Activated naive CD4-positive, alpha-beta T cell treated with anti-CD3 and anti-CD28 coated beads, Interleukin-2, amount 50 U/mL, for 72 hours (primary cell): ENCODE results near the gene MED13L. TPM values are rescaled to one million over a fixed set of nuclear protein-coding genes. Genes with fewer than 3 reads are reported as not detected.
"Not testable (repeated sequence)": the region's sequence is repeated elsewhere in the genome, so short reads cannot be mapped to it uniquely, and the experiment has no call there.

Experiments
- ATAC-seq, 2 donors: fragments of 150-1000 bp; cut with Tn5 transposase; 2 replicates each; pipeline ENCODE4 v1.10.0; 2021; ENCODE audit warnings: mild to moderate bottlenecking in 2 of 2, moderate library complexity in 2 of 2
- DNase-seq, 2 donors: peaks; one replicate each; pipeline ENCODE4 v3.0.0; 2021 to 2022; ENCODE audit warnings: low spot score in 2 of 2
- H3K27ac Mint-ChIP-seq, 2 donors: one replicate each; pipeline ENCODE4 v1.8.0; 2022; ENCODE audit warnings: mild to moderate bottlenecking in 2 of 2, mixed read lengths in 2 of 2
- H3K36me3 Mint-ChIP-seq, 2 donors: one replicate each; pipeline ENCODE4 v1.8.0; 2022; ENCODE audit warnings: mixed read lengths in 2 of 2
- H3K9me3 Mint-ChIP-seq, 2 donors: one replicate each; pipeline ENCODE4 v1.8.0; 2022; ENCODE audit warnings: mixed read lengths in 2 of 2
- total RNA-seq, 2 donors: library from RNA; stranded (reverse); gene quantifications; one replicate each; pipeline ENCODE4 v1.2.3, GENCODE V29; 2022

The MED13L gene
- total RNA-seq, 2 donors from 2014 or later, result 54.2 to 64.0 TPM

GRCh38 chr12:116246490-116247179 lies 30.9 kb downstream of the MED13L start:
- H3K27ac Mint-ChIP-seq, result no peak overlapping the region
- peaks cover 0 to 20% of the 10 kb centered on the region in 2 donors for H3K36me3 Mint-ChIP-seq
- peaks cover 0 to 14% of the 10 kb centered on the region in 2 donors for H3K9me3 Mint-ChIP-seq
- ATAC-seq (no peak), DNase-seq (no peak)

- H3K27ac Mint-ChIP-seq, result no peak overlapping the region
- ATAC-seq (no peak), DNase-seq (no peak)
- peaks cover 0 to 11% of the 10 kb centered on the region in 2 donors for H3K36me3 Mint-ChIP-seq
- H3K9me3 Mint-ChIP-seq, result peaks cover 0 to 10% of the 10 kb centered on the region in 2 donors
Measured at GRCh38 chr12:116245189-116245588, 32.3 kb downstream of the MED13L start.

GRCh38 chr12:116244474-116245090 lies 32.9 kb downstream of the MED13L start:
- DNase-seq (no peak), ATAC-seq (no peak)
- H3K9me3 Mint-ChIP-seq, result peaks cover 0 to 4% of the 10 kb centered on the region in 2 donors
- peak overlapping the region in 1 of 2 donors; percentile 73 for H3K27ac Mint-ChIP-seq
- peaks cover 0 to 5% of the 10 kb centered on the region in 2 donors for H3K36me3 Mint-ChIP-seq

GRCh38 chr12:116244001-116244400 lies 33.5 kb downstream of the MED13L start:
- DNase-seq (no peak), ATAC-seq (peak in 1 of 2 donors; percentile 35)
- Mint-ChIP-seq H3K36me3 (no peaks in the 10 kb centered on the region), H3K9me3 (no peaks in the 10 kb centered on the region), H3K27ac (peak overlapping the region in 1 of 2 donors; percentile 57)

DNA sequence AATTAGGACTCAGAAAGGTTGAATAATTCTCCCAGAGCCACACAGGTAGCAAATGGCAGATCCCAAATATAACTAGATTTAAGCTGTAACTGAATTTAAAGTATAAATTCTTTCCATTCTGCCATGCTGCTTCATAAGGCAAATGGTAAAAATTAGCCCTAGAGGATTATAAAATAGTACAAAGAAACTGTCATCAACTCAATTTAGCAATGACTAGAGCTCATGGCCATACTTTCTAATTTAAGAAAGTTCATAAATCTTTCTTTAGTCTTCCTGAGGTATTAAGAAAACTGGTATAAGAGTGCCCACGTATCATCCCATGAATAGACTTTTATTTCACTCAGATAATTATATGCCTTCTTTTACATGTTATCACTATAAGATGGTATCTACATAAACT lies 34.8 kb downstream of the MED13L start:
- H3K9me3 Mint-ChIP-seq, result no peaks in the 10 kb centered on the region
- H3K36me3 Mint-ChIP-seq, result no peaks in the 10 kb centered on the region
- DNase-seq (no peak), ATAC-seq (no peak)
- H3K27ac Mint-ChIP-seq, result no peak overlapping the region

GRCh38 chr12:116241157-116241759 lies 36.2 kb downstream of the MED13L start:
- no peak for ATAC-seq
- Mint-ChIP-seq H3K36me3 (no peaks in the 10 kb centered on the region), H3K9me3 (no peaks in the 10 kb centered on the region), H3K27ac (no peak overlapping the region)
- DNase-seq, result no peak

- H3K9me3 Mint-ChIP-seq, H3K27ac Mint-ChIP-seq, ATAC-seq, DNase-seq, H3K36me3 Mint-ChIP-seq: not testable (repeated sequence)
Measured at GRCh38 chr12:116238570-116239119, 38.8 kb downstream of the MED13L start.

GRCh38 chr12:116238149-116238548 lies 39.3 kb downstream of the MED13L start:
- ATAC-seq, result no peak

GRCh38 chr12:116236976-116237375 lies 40.5 kb downstream of the MED13L start:
- no peak for DNase-seq
- Mint-ChIP-seq H3K9me3 (no peaks in the 10 kb centered on the region), H3K36me3 (no peaks in the 10 kb centered on the region), H3K27ac (peak overlapping the region in 1 of 2 donors; percentile 3)
- no peak for ATAC-seq

More at GRCh38 chr12:116238149-116238548, 39.3 kb downstream of the MED13L start:
- no peak for DNase-seq
- no peaks in the 10 kb centered on the region for H3K9me3 Mint-ChIP-seq
- no peaks in the 10 kb centered on the region for H3K36me3 Mint-ChIP-seq
- H3K27ac Mint-ChIP-seq, result no peak overlapping the region

GRCh38 chr12:116236148-116236731 lies 41.3 kb downstream of the MED13L start:
- H3K9me3 Mint-ChIP-seq, result no peaks in the 10 kb centered on the region
- DNase-seq (peak in 1 of 2 donors; percentile 36), ATAC-seq (no peak)
- H3K27ac Mint-ChIP-seq, result peak overlapping the region in 1 of 2 donors; percentile 3
- no peaks in the 10 kb centered on the region for H3K36me3 Mint-ChIP-seq

GRCh38 chr12:116234148-116234547 lies 43.3 kb downstream of the MED13L start:
- ATAC-seq, DNase-seq, H3K27ac Mint-ChIP-seq, H3K36me3 Mint-ChIP-seq, H3K9me3 Mint-ChIP-seq: not testable (repeated sequence)

- Mint-ChIP-seq H3K27ac (no peak overlapping the region), H3K36me3 (no peaks in the 10 kb centered on the region), H3K9me3 (no peaks in the 10 kb centered on the region)
- no peak for DNase-seq
- ATAC-seq, result no peak
Measured at GRCh38 chr12:116233669-116234068, 43.8 kb downstream of the MED13L start.

DNA sequence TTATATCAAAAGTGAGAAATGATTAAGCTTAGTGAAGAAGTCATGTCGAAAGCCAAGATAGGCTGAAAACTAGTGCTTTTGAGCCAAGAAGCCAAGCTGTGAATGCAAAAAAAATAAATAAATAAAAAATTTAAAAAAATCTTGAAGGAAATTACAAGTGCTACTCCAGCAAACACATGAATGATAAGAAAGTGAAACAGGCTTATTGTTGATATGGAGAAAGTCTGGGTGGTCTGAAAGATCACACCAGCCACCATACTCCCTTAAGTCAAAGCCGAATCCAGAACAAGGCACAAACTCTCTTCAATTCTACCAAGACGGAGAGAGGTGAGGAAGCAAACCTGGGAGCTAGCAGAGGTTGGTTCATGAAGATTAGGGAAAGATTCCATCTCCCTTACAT lies 49.7 kb downstream of the MED13L start:
- Mint-ChIP-seq H3K9me3 (peaks cover 0 to 5% of the 10 kb centered on the region in 2 donors), H3K36me3 (peaks cover 0 to 16% of the 10 kb centered on the region in 2 donors), H3K27ac (peak overlapping the region in 1 of 2 donors; percentile 2)
- DNase-seq, result no peak
- ATAC-seq, result no peak

GRCh38 chr12:116226026-116226425 lies 51.5 kb downstream of the MED13L start:
- Mint-ChIP-seq H3K27ac (no peak overlapping the region), H3K36me3 (peaks cover 0 to 16% of the 10 kb centered on the region in 2 donors), H3K9me3 (peaks cover 0 to 5% of the 10 kb centered on the region in 2 donors)
- ATAC-seq, result no peak
- no peak for DNase-seq

- DNase-seq (peak in 1 of 2 donors; percentile 55), ATAC-seq (peak in 1 of 2 donors; percentile 56)
- peaks cover 0 to 14% of the 10 kb centered on the region in 2 donors for H3K36me3 Mint-ChIP-seq
- H3K9me3 Mint-ChIP-seq, result peaks cover 0 to 5% of the 10 kb centered on the region in 2 donors
- peak overlapping the region in 1 of 2 donors; percentile 80 for H3K27ac Mint-ChIP-seq
Measured at GRCh38 chr12:116222358-116222757, 55.1 kb downstream of the MED13L start.

- no peak for ATAC-seq
- no peak for DNase-seq
- Mint-ChIP-seq H3K27ac (no peak overlapping the region), H3K36me3 (peaks cover 0 to 7% of the 10 kb centered on the region in 2 donors), H3K9me3 (peaks cover 0 to 5% of the 10 kb centered on the region in 2 donors)
Measured at GRCh38 chr12:116220756-116221155, 56.7 kb downstream of the MED13L start.
